HepG2 (cell line): Measurements from ENCODE around the gene GTF2H2C.

ENCODE experiments used
- ATF7 ChIP-seq, 2 experiments: fragments of 450-650 bp in 1 of 2; sonication (generic) in 1 of 2; formaldehyde crosslinking in 1 of 2; IDR thresholded peaks; 2 replicates each; pipeline versions ENCODE4 v1.4.0 to v1.6.1; 2016 to 2020; ENCODE audit warnings: antibody characterized with exemption in 1 of 2, mild to moderate bottlenecking in 1 of 2, missing genetic modification reagents in 1 of 2
- CENPT ChIP-seq: sonication (generic); formaldehyde crosslinking; IDR thresholded peaks from 2 replicates; pipeline ENCODE4 v1.8.0; 2022; ENCODE audit warnings: low read depth, mild to moderate bottlenecking, moderate library complexity, missing genetic modification reagents
- CTCF ChIP-seq: sonication (generic); formaldehyde crosslinking; IDR thresholded peaks from 2 replicates; pipeline ENCODE4 v1.5.0; 2020; ENCODE audit warnings: mild to moderate bottlenecking, missing genetic modification reagents, moderate library complexity
- KLF13 ChIP-seq: sonication (generic); formaldehyde crosslinking; IDR thresholded peaks from 2 replicates; pipeline ENCODE4 v1.4.0; 2020; ENCODE audit warnings: mild to moderate bottlenecking, missing genetic modification reagents
- NFIC ChIP-seq: IDR thresholded peaks from 2 replicates; pipeline ENCODE4 v1.6.1; 2012; ENCODE audit warnings: mild to moderate bottlenecking, low read length, inconsistent platforms
- RCOR2 ChIP-seq: IDR thresholded peaks from 2 replicates; pipeline ENCODE4 v1.6.1; 2016; ENCODE audit warnings: missing biosample characterization, missing genetic modification reagents
- SETDB1 ChIP-seq: sonication (generic); formaldehyde crosslinking; IDR thresholded peaks from 2 replicates; pipeline ENCODE4 v1.5.1; 2020; ENCODE audit warnings: missing genetic modification reagents, mild to moderate bottlenecking, borderline replicate concordance
- SP2 ChIP-seq: sonication (generic); formaldehyde crosslinking; IDR thresholded peaks from 2 replicates; pipeline ENCODE4 v1.5.1; 2020; ENCODE audit warnings: mild to moderate bottlenecking, missing genetic modification reagents
- TP53 ChIP-seq: sonication (generic); formaldehyde crosslinking; conservative IDR thresholded peaks from 2 replicates; pipeline ENCODE4 v1.4.0; 2020; ENCODE audit warnings: missing genetic modification reagents
- ZNF558 ChIP-seq: sonication (generic); formaldehyde crosslinking; IDR thresholded peaks from 2 replicates; pipeline ENCODE4 v1.9.0; 2022; ENCODE audit warnings: mild to moderate bottlenecking, missing genetic modification reagents, borderline replicate concordance
- ZZZ3 ChIP-seq: sonication (generic); formaldehyde crosslinking; IDR thresholded peaks from 2 replicates; pipeline ENCODE4 v1.4.0; 2020; ENCODE audit warnings: missing genetic modification reagents, mild to moderate bottlenecking, borderline replicate concordance
- TF ChIP-seq, protein P1 (sequence below): IDR thresholded peaks from 2 replicates; pipeline ENCODE4 v1.6.1; 2012; ENCODE audit warnings: low read depth, low read length, improper control_type of control experiment
- TF ChIP-seq, protein P2 (sequence below): sonication (generic); formaldehyde crosslinking; IDR thresholded peaks from 2 replicates; pipeline ENCODE4 v1.4.0; 2020; ENCODE audit warnings: mild to moderate bottlenecking, low read depth, missing genetic modification reagents
- TF ChIP-seq, protein P3 (sequence below): sonication (generic); formaldehyde crosslinking; IDR thresholded peaks from 2 replicates; pipeline ENCODE4 v1.8.1; 2023; ENCODE audit warnings: mild to moderate bottlenecking, missing genetic modification reagents, borderline replicate concordance

GRCh38 chr5:69528609-69529008, 31.4 kb upstream of the GTF2H2C start:
- TF ChIP-seq CTCF (CRISPR knock-in tag) (no peak), ZZZ3 (CRISPR knock-in tag) (no peak), KLF13 (CRISPR knock-in tag) (no peak), SETDB1 (CRISPR knock-in tag) (no peak), TP53 (CRISPR knock-in tag) (no peak), ZNF558 (no peak), SP2 (CRISPR knock-in tag) (no peak), NFIC (no peak), ATF7 (IDR thresholded peaks at IDR 0.05) (no peak), ATF7 (CRISPR knock-in tag; IDR thresholded peaks at IDR 0.05) (no peak), CENPT (CRISPR knock-in tag) (no peak), RCOR2 (CRISPR knock-in tag) (no peak)
- TF ChIP-seq, protein P1, sequence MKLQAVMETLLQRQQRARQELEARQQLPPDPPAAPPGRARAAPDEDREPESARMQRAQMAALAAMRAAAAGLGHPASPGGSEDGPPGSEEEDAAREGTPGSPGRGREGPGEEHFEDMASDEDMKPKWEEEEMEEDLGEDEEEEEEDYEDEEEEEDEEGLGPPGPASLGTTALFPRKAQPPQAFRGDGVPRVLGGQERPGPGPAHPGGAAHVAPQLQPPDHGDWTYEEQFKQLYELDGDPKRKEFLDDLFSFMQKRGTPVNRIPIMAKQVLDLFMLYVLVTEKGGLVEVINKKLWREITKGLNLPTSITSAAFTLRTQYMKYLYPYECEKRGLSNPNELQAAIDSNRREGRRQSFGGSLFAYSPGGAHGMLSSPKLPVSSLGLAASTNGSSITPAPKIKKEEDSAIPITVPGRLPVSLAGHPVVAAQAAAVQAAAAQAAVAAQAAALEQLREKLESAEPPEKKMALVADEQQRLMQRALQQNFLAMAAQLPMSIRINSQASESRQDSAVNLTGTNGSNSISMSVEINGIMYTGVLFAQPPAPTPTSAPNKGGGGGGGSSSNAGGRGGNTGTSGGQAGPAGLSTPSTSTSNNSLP: no peak
- TF ChIP-seq, protein P2, sequence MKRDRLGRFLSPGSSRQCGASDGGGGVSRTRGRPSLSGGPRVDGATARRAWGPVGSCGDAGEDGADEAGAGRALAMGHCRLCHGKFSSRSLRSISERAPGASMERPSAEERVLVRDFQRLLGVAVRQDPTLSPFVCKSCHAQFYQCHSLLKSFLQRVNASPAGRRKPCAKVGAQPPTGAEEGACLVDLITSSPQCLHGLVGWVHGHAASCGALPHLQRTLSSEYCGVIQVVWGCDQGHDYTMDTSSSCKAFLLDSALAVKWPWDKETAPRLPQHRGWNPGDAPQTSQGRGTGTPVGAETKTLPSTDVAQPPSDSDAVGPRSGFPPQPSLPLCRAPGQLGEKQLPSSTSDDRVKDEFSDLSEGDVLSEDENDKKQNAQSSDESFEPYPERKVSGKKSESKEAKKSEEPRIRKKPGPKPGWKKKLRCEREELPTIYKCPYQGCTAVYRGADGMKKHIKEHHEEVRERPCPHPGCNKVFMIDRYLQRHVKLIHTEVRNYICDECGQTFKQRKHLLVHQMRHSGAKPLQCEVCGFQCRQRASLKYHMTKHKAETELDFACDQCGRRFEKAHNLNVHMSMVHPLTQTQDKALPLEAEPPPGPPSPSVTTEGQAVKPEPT: no peak
- TF ChIP-seq, protein P3, sequence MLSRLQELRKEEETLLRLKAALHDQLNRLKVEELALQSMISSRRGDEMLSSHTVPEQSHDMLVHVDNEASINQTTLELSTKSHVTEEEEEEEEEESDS (CRISPR knock-in tag): no peak
